Neural cell (in vitro differentiated cells): Measurements from ENCODE around the gene VPS26A.

ENCODE experiments used
- EZH2 ChIP-seq: fragments of 200-600, 300-800 bp; shearing (Covaris generic), sonication (generic); IDR thresholded peaks from 2 replicates; pipeline ENCODE4 v1.6.1; 2014; ENCODE audit warnings: antibody characterized with exemption, low read length, borderline replicate concordance, mild to moderate bottlenecking; ENCODE audit not compliant: insufficient read depth, poor library complexity, severe bottlenecking
- MXI1 ChIP-seq: fragments of 450-650 bp; conservative IDR thresholded peaks from 2 replicates; pipeline ENCODE4 v1.6.1; 2014; ENCODE audit warnings: antibody characterized with exemption, mild to moderate bottlenecking; ENCODE audit not compliant: poor library complexity, severe bottlenecking
- POLR2AphosphoS5 ChIP-seq: IDR thresholded peaks from 2 replicates; pipeline ENCODE4 v1.6.1; 2012
- REST ChIP-seq: IDR thresholded peaks from 2 replicates; pipeline ENCODE4 v1.6.1; 2012; ENCODE audit warnings: borderline replicate concordance
- TAF1 ChIP-seq: IDR thresholded peaks from 2 replicates; pipeline ENCODE4 v1.6.1; 2012; ENCODE audit warnings: low read depth
- TF ChIP-seq, protein P1 (sequence below): fragments of 450-650 bp; IDR thresholded peaks from 2 replicates; pipeline ENCODE4 v1.5.1; 2014; ENCODE audit warnings: antibody characterized with exemption, mild to moderate bottlenecking, moderate library complexity; ENCODE audit not compliant: poor library complexity, severe bottlenecking

- TF ChIP-seq POLR2AphosphoS5: no peak
- TF ChIP-seq, protein P1, sequence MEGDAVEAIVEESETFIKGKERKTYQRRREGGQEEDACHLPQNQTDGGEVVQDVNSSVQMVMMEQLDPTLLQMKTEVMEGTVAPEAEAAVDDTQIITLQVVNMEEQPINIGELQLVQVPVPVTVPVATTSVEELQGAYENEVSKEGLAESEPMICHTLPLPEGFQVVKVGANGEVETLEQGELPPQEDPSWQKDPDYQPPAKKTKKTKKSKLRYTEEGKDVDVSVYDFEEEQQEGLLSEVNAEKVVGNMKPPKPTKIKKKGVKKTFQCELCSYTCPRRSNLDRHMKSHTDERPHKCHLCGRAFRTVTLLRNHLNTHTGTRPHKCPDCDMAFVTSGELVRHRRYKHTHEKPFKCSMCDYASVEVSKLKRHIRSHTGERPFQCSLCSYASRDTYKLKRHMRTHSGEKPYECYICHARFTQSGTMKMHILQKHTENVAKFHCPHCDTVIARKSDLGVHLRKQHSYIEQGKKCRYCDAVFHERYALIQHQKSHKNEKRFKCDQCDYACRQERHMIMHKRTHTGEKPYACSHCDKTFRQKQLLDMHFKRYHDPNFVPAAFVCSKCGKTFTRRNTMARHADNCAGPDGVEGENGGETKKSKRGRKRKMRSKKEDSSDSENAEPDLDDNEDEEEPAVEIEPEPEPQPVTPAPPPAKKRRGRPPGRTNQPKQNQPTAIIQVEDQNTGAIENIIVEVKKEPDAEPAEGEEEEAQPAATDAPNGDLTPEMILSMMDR: no peak
- no peak for TF ChIP-seq TAF1
- no peak for TF ChIP-seq EZH2
- TF ChIP-seq REST: no peak
- no peak for TF ChIP-seq MXI1
These were observed 91.6 kb downstream of the VPS26A start for GRCh38 chr10:69215405-69216171.
